CD4-positive, alpha-beta T cell treated with Interleukin-4 for 1 hour (primary cell): ENCODE data around the gene PRSS12.
"Not testable (repeated sequence)": the region's sequence is repeated elsewhere in the genome, so short reads cannot be mapped to it uniquely, and the experiment has no call there.

ENCODE experiments used
- DNase-seq, 2 donors: peaks; one replicate each; pipeline ENCODE4 v3.0.0-alpha.2; 2020 to 2022

PRSS12 gene

DNA sequence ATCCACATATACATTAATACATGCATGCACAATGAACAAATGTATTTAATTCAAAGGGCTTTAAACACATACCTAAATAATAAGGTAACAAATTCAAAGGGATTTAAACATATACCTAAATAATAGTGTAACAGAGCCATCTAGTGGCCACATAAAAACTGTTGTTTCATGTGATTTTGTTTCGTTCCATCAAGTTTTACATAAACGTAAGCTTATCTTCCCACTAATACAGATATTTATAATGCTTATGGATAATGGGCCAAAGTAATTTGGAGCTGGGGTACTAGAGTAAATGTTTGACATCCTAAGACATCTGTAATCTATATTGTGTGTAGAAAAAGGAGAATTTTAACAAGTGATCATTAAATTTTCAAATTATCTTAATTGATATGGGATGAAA lies 82.3 kb downstream of the PRSS12 start:
- peak in 1 of 2 donors; percentile 62 for DNase-seq

DNA sequence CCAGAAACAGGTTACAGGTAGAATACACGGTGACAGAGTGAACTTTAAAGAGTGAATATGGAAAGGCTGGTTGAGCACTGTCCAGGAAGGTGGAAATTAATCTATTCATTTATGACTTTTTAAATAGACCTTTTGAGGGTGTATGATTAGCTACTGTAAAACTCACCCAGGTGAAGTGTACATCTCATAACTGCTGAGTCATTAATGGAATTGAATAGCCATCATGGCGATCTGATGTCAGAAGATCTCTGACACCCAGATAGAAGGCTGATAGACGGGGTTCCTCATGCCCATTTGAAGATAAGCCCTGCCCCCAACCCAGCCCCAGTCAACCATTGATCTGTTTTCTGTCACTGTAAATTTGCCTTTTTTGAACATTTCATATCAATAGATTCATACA lies 84.0 kb downstream of the PRSS12 start:
- no peak for DNase-seq

DNA sequence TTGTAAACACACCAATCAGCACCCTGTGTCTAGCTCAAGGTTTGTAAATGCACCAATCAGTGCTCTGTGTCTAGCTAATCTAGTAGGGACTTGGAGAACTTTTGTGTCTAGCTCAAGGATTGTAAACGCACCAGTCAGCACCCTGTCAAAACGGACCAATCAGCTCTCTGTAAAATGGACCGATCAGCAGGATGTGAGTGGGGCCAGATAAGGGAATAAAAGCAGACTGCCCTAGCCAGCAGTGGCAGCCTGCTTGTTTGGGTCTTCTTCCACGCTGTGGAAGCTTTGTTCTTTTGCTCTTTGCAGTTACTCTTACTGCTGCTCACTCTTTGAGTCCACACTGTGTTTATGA lies 86.7 kb downstream of the PRSS12 start:
- not testable (repeated sequence) for DNase-seq

DNA sequence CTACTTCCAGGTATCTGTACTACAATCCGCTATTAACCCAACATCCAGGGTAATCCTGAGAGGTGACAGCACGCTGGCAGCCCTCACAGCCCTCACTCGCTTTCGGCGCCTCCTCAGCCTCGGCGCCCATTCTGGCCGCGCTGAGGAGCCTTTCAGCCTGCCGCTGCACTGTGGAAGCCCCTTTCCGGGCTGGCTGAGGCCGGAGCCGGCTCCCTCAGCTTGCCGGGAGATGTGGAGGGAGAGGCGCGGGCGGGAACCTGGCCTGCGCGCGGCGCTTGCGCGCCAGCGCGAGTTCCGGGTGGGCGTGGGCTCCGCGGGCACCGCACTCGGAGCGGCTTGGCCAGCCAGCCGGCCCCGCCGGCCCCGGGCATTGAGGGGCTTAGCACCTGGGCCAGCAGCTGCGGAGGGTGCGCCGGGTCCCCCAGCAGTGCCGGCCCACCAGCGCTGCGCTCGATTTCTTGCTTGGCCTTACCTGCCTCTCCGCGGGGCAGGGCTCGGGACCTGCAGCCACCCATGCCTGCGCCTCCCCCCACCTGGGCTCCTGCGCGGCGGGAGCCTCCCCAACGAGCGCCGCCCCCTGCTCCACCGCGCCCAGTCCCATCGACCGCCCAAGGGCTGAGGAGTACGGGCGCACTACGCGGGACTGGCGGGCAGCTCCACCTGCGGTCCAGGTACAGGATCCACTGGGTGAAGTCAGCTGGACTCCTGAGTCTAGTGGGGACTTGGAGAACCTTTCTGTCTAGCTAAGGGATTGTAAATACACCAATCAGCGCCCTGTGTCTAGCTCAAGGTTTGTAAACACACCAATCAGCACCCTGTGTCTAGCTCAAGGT lies 87.3 kb downstream of the PRSS12 start:
- no peak for DNase-seq

DNA sequence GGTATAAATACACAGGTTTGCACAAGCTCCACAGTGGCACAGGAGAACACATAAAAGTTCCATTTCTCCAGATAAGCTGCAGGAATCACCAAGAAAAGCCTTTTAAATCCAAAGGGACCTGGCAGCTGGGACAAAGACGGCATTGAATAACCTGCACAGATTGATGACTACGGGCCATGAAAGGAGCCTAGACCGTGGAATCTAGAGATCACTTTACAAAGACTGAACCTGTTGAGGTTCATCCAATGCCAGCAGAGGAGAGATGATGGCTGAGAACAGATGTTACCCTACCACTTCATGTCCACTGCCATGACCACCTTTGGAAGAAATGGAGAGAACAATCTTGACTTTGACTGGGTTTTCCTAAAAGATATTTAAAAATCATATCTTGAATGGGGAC lies 88.7 kb downstream of the PRSS12 start:
- DNase-seq, result no peak

DNA sequence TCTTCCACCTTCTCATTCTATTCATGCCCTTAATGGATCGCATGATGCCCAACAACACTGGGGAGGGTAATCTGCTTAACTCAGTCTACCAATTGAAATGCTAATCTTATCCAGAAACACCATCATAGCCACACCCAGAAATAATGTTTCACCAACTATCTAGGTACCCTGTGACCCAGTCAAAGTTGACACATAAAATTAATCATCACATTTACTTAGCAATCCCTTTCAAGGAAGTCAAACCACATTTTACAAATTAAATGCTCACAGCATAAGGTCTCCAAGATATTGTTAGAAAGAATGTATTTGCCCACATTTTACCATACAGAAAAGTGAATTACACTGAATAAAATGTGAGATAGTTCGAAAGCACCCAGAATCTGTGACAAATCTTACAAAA lies 92.5 kb downstream of the PRSS12 start:
- no peak for DNase-seq

DNA sequence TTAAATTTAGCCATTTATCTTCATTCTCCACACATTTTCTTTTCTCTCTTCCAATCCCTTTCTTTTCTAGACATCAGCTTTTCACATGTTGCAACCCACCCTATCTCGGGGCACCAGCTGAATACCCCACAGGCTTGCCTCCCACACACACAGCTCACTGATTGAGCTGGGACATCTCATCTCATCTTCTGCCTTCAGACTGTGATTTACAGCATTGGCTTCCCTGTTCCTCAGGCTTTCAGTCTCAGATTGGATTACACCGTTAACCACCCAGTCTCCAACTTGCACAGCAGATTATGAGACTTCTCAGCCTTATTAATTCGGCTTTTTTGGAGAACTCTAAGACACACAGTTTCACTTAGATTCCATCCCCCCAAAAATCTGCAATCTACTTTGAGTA lies 93.7 kb downstream of the PRSS12 start:
- no peak for DNase-seq

DNA sequence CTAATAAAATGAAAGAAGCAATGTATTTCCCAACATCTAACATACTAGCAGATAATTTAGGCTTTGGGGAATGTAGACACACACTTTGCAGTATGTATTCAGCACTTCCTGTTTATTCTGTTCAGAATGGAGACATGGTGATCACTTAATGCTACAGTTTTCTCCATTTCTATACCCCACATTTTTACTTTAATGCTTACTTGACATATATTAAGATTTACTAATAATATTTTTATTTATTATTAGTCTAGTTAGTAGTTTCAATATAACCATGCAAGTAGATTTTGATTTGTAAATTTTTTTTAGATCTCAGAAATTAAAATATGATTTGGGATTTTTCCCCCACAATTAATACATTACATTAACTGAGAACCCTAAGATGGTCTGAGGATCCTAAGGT lies 98.4 kb downstream of the PRSS12 start:
- no peak for DNase-seq

DNA sequence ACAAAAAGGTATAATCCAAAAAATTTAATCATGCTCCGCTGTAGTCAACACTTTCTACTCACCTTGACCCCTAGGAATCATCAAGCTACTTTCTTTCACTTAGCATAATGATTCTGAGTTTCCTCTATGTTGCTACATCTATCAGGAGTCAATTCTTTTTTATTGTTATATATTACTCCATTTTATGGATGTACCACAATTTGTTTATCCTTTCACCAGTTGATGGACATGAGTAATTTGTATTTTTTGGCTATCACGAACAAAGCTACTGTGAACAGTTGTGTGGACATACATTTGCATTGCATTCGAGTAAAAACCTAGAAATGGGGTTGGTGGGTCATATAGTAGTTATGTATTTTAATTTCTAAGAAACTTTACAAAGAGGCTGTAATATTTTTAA lies 102.9 kb downstream of the PRSS12 start:
- DNase-seq, result no peak

DNA sequence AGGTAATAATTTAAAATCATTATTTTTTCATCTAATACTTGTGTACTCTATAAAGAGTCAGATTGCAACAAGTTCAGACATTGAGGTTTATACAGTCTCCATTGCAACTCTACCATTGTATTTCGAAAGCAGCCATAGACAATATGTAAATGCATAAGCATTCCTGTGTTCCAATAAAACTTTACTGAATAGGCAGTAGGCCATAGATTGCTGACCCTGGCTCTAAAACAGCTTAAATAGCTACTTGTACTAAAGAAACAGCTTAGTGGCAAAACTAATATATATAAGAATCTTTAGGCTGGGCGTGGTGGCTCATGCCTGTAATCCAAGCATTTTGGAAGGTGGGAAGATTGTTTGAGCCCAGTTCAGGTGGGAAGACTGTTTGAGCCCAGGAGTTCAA lies 115.3 kb downstream of the PRSS12 start:
- no peak for DNase-seq

DNA sequence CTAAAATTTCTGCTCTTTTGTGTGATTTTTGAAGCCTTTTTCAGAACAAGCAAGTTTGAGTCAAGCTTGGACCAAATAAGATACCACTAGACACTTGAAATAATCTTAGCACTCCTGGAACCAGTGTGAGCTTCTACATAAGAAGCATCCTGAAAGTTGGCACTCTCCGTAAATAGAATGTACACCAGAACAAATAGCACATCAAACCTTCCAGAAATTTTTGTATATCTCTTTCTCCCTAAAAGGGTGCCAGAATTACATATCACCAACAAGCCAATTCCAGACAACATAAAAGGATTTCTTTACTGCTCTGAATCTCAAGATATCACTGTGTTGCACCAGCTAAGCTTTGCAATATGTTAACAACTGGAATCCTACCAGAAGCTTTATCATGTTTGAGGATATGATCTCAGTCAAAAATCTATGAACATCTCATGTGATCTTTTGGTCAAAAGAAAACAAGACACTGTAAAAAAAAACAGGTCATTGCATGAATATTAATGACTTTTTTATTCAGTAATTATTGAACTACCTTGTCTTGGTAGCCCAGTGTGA lies 117.2 kb downstream of the PRSS12 start:
- DNase-seq, result no peak
